ENCODE results near the gene DSCAML1.

DNA sequence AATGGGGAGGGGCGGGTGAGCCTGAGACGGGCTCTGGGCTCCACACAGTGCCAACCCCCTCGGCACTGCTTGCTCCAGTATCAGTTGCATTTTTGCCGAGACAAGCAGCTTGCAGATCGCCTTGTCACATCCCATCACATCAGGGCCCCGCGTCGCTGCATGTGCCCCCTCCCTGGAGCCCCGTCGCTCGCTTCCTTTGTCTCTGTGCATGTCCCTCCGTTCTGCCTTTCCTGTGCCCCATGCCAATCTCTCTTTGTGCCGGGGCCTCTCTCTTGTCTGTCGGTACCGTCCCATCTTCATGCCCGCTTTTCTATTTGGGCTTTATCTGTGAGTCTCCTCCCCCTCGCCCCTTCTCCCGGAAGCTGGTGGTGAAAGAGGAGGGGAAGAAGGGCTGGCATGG is 267.2 kb downstream of the DSCAML1 start:
- TF ChIP-seq, protein P1, sequence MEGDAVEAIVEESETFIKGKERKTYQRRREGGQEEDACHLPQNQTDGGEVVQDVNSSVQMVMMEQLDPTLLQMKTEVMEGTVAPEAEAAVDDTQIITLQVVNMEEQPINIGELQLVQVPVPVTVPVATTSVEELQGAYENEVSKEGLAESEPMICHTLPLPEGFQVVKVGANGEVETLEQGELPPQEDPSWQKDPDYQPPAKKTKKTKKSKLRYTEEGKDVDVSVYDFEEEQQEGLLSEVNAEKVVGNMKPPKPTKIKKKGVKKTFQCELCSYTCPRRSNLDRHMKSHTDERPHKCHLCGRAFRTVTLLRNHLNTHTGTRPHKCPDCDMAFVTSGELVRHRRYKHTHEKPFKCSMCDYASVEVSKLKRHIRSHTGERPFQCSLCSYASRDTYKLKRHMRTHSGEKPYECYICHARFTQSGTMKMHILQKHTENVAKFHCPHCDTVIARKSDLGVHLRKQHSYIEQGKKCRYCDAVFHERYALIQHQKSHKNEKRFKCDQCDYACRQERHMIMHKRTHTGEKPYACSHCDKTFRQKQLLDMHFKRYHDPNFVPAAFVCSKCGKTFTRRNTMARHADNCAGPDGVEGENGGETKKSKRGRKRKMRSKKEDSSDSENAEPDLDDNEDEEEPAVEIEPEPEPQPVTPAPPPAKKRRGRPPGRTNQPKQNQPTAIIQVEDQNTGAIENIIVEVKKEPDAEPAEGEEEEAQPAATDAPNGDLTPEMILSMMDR (IDR thresholded peaks at IDR 0.05; ENCODE audit: low read length) = no peak
- no peak for TF ChIP-seq EZH2 (IDR thresholded peaks at IDR 0.05; ENCODE audit: borderline replicate concordance, low read length)

All from OCI-LY1 (cell line).